Stimulated activated CD4-positive, alpha-beta T cell treated with anti-CD3 and anti-CD28 coated beads, Interleukin-1b, Interleukin-23, amount 100 ng/mL, for 48 hours (primary cell): ENCODE measurements around the gene KCNS1.
A peak's percentile ranks its signal among the peaks of the same experiment; 100 is the strongest.
"Not testable (repeated sequence)": the region's sequence is repeated elsewhere in the genome, so short reads cannot be mapped to it uniquely, and the experiment has no call there.

Experiments
- DNase-seq: peaks from one replicate; pipeline ENCODE4 v3.0.0-alpha.2; 2020

Gene KCNS1

GRCh38 chr20:45072066-45072465 lies 28.9 kb downstream of the KCNS1 start:
- DNase-seq: no peak

GRCh38 chr20:45070932-45071632 lies 29.8 kb downstream of the KCNS1 start:
- no peak for DNase-seq

GRCh38 chr20:45069261-45069660 lies 31.7 kb downstream of the KCNS1 start:
- DNase-seq: no peak

GRCh38 chr20:45067558-45067957 lies 33.4 kb downstream of the KCNS1 start:
- DNase-seq: no peak

GRCh38 chr20:45067087-45067486 lies 33.8 kb downstream of the KCNS1 start:
- DNase-seq: no peak

GRCh38 chr20:45066372-45066771 lies 34.6 kb downstream of the KCNS1 start:
- DNase-seq: no peak

GRCh38 chr20:45064812-45065211 lies 36.1 kb downstream of the KCNS1 start:
- no peak for DNase-seq

GRCh38 chr20:45063107-45063506 lies 37.8 kb downstream of the KCNS1 start:
- not testable (repeated sequence) for DNase-seq

- no peak for DNase-seq
These were observed 39.7 kb downstream of the KCNS1 start for GRCh38 chr20:45061244-45061643.

- no peak for DNase-seq
These were observed 40.6 kb downstream of the KCNS1 start for GRCh38 chr20:45060294-45060693.

GRCh38 chr20:45059022-45059728 lies 41.8 kb downstream of the KCNS1 start:
- DNase-seq: no peak

- DNase-seq: no peak
These were observed 42.6 kb downstream of the KCNS1 start for GRCh38 chr20:45058168-45058850.

- DNase-seq: no peak
These were observed 44.3 kb downstream of the KCNS1 start for GRCh38 chr20:45056473-45057173.

GRCh38 chr20:45055056-45055455 lies 45.9 kb downstream of the KCNS1 start:
- no peak for DNase-seq

GRCh38 chr20:45053430-45054351 lies 47.2 kb downstream of the KCNS1 start:
- no peak for DNase-seq

GRCh38 chr20:45052698-45053429 lies 48.1 kb downstream of the KCNS1 start:
- DNase-seq: peak; percentile 18

- no peak for DNase-seq
These were observed 49.5 kb downstream of the KCNS1 start for GRCh38 chr20:45051204-45052060.

- DNase-seq: peak; percentile 36
These were observed 50.9 kb downstream of the KCNS1 start for GRCh38 chr20:45049904-45050471.

GRCh38 chr20:45049438-45049837 lies 51.5 kb downstream of the KCNS1 start:
- DNase-seq: no peak

- no peak for DNase-seq
These were observed 53.3 kb downstream of the KCNS1 start for GRCh38 chr20:45047581-45048119.
